ENCODE measurements around the gene SSH3.

DNA sequence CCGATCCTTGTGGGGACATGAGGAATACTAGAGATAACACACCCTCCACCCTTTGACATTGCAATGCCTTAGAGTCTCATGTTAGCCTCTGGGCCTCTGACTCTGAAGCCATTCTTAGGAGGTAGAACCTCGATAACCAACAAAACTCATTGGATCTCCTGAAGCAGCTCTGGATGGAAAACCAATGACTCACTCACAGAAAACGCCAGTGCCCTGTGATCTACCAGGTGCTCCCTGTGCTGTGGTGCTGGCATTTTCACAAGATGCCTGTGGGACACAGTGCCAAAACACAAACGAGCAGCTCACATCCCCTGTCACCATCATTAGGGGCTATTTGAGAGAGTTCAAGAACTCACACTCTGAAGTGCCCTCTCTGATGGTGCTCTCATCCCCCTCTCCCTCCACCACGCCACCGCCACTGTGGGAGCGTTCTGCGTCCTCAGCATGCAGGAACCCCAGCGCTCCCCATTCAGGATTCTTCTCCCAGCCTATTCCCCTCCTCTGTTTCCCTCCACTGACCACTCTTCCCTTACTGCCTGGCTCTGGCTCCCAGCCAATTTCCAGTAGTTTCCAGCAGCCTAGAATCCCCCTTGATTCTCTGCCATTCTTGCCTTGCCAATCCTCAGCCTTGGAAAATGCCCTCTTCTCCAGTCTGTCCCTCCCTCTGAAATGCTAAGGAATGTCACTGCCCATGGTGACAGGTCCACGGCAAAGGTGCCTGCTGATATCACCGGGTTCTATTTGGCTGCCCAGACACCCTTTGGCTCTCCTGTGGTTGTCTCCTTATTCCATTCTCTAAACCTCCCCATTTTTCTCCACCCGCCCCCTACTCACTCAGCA, 54.7 kb downstream of the SSH3 start:
- TF ChIP-seq, protein P1, sequence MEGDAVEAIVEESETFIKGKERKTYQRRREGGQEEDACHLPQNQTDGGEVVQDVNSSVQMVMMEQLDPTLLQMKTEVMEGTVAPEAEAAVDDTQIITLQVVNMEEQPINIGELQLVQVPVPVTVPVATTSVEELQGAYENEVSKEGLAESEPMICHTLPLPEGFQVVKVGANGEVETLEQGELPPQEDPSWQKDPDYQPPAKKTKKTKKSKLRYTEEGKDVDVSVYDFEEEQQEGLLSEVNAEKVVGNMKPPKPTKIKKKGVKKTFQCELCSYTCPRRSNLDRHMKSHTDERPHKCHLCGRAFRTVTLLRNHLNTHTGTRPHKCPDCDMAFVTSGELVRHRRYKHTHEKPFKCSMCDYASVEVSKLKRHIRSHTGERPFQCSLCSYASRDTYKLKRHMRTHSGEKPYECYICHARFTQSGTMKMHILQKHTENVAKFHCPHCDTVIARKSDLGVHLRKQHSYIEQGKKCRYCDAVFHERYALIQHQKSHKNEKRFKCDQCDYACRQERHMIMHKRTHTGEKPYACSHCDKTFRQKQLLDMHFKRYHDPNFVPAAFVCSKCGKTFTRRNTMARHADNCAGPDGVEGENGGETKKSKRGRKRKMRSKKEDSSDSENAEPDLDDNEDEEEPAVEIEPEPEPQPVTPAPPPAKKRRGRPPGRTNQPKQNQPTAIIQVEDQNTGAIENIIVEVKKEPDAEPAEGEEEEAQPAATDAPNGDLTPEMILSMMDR (IDR thresholded peaks at IDR 0.05; ENCODE audit: low read depth, low read length, poor library complexity, severe bottlenecking), result no peak
- TF ChIP-seq EZH2phosphoT487 (IDR thresholded peaks at IDR 0.05; ENCODE audit: borderline replicate concordance, low read length), result no peak

Measured in DOHH2 (cell line).